ENCODE measurements around the gene NEDD9.

Gene NEDD9

DNA sequence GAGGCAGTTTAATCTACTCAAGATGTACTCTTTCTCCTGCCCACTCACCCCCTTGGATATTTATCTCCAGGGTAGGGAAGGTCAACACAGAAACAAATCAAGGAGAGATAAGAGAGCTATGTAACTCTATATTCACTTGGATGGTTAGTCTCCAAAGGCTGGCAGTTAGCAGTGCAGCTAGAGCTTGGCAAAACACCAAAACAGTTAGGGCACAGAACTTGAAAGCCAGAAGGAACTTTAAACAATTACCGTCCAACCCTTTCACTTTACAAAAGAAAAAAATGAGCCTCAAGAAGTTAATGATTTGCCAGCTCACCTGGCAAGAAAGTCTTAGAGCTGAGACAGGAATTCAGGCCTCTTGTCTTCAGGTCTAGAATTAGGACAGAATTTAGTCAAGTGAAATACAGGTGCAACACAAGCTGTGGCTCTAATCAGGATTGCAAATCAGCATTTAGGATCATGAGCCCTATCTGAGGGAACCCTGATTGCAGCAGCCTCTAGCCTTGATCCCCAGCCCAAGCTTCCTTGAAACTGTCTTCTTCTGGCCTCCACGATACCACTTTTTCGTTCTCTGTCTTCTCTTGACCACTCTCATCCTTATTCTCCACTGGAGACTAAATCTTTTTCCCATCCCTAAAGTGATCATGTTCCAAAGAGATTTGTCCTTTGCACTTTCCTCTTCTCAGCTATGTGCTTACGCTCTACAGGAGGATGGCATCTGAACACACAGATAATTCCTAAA is 14.9 kb downstream of the NEDD9 start:
- DNase-seq (ENCODE audit: low spot score): no peak

DNA sequence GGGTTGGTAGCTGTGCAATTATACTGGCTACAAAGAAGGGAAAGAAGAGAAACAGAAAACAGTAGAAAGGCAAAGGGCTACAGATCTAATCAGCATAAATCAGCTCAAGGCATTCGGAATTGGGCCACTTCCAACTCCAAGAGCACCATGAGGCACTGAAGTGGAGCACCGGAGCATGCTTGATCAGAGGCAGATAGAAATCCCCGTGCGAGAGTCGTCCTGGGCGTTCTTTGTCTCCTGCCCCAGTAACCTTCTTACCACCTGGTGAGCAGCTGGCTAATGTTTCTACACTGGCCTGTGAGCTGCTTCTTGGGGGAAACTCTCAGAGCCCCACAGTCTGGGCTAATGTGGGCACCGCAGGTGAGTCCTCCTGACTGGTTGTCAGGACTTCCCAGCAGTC is 16.7 kb downstream of the NEDD9 start:
- DNase-seq (ENCODE audit: low spot score): no peak

DNA sequence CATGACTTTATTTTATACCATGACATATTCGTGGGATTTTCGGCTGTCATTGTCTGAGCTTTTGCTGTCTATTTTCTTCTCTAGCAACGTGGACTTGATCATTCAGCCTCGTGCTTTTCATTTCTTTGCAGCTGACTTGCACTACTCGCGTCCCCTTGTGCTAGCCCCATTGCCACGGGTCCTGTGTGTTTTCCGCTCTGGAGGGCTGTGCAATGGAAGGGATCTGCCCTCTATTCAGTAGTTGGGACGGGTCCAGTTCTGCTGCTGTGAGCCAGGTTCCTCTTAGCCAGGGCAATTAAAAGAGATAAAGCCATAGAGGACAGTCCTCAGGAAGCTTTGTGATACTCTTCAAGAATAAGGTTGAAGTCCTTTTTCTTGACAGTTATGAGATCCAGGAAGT is 17.6 kb downstream of the NEDD9 start:
- DNase-seq (ENCODE audit: low spot score): no peak

DNA sequence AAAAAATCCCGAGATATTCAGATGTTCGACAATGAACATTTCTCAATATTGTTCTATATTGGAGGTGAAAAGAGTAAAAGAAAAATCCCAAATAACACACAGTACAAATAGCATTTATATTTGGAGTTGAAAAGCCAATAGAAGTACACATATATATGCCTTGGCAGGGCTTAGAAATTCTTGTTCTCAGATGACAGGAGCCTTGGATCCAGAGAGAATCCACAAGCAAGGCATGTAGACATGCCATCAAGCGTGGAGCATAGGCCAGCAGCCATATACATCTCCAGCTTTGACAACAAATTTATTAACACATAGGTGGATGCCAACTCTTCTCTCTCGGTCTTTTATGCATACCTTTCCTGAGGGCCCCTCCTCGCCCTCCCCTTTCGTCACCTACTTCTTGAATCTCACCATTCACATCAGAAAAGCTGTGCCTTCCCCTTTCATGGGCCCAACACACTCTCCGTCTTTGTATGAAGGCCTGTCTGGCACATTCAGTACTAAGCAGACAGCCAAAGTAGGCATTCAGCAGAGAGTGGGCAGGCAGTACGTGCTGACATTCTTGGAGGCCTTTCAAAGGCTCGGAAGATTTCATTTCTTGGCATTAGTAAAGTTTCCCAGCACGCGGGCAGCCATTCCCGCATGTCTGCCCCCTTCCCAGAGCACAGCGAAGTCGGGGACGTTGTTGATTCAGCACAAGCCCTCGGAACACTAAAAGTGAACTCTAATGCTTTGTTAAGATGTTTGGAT is 18.2 kb downstream of the NEDD9 start:
- no peak for DNase-seq (ENCODE audit: low spot score)

DNA sequence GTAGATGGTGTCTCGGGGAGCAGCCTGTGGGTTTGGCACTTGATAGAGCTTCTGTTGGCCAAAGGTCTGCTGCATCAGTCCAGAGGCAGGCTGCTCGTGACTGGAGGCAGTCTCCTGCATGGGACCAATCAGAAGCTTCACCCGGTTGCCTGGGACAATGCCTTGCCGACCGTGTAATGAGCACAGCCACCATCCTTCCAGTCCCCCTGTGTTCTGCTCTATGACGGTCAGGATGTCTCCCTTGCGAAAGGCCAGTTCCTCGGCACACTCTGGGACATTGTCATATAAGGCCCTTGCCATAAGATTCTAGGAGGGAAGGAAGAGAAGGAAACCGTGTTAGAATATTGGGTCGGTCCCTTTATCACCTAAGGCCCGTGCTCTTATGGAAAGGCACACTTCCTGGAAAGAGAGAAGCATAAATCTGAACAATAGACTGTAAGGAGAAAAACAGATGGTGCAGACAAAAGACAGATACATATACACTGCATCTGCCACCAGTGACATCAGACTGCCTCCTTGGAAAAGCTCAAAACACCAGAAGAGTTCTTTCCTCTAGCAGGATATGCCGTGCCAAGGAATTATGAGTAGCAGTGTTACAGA is 18.9 kb downstream of the NEDD9 start:
- DNase-seq (ENCODE audit: low spot score): no peak

DNA sequence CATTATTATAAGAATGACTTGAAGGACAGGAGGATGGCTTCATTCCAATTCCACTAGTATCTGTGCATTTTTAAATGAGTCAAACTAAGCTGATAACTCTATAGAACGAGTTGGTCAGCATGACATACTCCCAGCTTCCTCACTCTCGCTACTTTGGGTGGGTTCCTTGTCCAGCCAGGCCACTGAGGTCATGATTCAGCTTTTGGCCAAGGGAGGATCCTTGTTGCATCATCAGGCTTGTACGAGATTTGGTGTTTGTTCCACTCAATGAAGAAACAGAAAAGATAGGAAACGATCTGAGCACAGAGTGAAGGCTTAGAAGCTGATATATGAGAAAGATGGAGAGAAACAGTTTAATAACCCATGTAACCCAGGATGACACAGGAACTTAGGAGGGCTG is 19.8 kb downstream of the NEDD9 start:
- DNase-seq (ENCODE audit: low spot score): peak; percentile 53

DNA sequence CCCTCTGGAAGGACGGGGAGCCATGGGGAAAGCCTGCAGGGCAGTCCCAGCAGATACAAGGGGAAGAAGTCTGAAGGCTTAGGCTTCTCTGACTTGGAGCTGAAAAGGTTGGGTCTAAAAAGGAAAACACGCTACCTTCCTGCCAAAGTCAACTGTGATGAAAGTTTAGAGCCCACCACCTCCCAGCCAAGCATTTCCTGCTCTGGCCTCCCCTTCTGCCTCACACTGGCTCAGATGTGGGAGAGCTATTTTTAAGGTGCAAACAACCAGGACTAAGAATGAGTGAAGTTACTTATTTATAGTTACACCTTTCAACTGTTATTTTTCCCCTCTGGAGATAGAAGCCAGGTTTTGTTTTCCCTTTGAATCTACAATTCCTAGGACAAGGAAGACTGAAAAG is 21.2 kb downstream of the NEDD9 start:
- no peak for DNase-seq (ENCODE audit: low spot score)

DNA sequence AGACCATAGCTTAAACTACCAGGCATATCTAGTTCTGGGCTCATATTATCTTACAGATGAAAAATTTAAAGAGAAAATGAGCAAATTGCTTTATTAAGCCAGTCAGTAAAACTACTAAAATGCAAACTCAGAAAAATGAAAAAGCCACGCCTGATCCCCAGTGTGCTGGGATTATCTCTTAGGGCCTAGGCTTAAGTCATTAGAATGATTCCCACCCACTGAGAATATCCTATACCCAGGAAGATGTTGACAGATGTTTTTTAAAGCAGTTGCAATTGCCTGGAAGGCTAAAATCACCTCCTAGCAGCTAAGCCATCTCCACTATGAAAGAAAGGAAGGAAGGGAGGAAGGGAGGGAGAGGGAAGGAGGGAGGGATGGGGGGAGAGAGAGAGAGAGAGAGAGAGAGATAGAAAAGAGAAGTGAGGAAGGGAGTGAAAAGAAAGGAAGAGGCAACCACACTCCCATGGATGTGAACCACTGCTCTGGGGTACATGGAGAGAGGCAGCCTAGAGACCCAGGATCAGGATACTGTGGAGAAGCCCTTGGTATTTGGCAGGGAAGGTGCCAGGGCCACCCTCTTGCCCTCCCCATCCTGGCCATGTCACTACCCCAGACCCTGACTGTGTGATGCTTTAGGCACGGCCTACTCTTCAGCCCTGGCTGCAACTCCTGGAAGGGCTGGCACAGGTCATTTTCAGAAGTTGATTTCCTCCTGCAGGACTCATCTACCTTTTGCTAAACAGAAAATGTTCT is 21.9 kb downstream of the NEDD9 start:
- no peak for DNase-seq (ENCODE audit: low spot score)

DNA sequence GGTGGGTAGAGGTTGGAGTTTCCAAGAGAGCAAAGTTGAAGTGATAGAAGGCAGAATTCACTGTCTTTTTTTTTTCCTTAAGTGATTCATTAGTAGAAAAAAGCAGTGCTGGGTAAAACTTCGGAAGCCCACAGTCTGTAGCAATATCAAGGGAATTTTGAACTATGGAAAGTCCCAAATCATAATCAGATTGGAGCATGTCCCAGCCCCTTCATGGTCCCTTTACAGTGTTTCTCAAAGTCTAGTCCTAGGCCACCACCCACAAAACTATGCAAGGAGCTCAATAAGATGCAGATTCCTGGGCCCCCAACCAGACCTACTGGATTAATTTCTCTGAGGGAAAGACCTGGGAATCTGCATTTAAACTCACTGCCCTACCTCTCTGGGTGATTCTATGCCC is 22.6 kb downstream of the NEDD9 start:
- no peak for DNase-seq (ENCODE audit: low spot score)

DNA sequence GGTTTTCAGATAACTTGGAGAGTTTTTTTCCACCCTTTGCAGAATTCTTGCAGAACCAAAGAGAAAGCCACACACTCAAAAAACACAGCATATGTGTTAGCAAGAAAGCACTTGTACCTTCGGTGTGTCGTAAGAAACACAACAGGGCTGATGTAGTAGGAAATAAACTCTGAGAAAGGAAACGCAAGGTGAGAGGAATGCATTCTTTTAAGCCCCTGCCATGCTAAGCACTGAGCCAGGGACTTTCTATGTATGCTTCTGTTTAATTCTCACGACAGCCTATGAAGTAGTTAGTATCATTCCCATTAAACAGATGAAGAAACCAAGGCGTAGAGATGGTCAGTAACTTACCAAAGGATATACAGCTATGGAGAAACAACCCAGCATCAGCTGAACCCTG is 23.1 kb downstream of the NEDD9 start:
- no peak for DNase-seq (ENCODE audit: low spot score)

DNA sequence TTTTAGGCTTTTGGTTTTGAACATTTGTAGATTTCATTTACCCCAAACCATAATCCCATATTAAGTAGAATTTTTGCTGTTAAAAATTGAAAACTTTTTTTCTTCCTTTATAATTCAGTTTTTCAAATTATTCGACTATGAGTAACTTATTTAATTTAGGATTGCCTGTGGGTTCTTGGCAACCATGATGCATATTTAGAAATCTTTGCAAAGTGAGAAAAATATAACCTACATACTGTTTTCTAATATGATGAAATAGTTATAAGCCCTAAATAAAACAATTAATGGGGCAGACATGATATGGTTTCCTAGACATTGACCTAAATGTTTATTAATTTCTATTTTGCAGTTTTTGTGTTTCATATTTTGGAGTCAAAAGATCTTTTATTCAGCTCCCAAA is 23.6 kb downstream of the NEDD9 start:
- no peak for DNase-seq (ENCODE audit: low spot score)

DNA sequence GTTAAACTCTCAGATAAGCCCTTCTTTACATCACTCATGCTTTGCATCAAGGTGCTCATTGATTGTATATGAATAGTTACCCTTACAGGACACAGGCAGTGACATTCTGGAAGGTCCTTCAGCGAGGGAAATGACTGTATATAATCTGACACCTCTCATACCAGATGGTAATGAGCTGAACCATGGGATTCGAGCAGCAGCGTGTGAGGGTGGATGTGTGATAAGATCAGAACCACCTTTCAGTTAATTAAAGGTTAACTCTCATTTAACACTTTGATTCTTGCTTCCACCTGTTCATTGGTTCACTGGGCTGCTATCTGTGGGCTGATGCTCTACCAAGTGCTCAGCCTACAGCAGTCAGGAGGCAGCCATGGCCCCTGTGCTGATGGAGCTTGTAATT is 24.2 kb downstream of the NEDD9 start:
- DNase-seq (ENCODE audit: low spot score): no peak

DNA sequence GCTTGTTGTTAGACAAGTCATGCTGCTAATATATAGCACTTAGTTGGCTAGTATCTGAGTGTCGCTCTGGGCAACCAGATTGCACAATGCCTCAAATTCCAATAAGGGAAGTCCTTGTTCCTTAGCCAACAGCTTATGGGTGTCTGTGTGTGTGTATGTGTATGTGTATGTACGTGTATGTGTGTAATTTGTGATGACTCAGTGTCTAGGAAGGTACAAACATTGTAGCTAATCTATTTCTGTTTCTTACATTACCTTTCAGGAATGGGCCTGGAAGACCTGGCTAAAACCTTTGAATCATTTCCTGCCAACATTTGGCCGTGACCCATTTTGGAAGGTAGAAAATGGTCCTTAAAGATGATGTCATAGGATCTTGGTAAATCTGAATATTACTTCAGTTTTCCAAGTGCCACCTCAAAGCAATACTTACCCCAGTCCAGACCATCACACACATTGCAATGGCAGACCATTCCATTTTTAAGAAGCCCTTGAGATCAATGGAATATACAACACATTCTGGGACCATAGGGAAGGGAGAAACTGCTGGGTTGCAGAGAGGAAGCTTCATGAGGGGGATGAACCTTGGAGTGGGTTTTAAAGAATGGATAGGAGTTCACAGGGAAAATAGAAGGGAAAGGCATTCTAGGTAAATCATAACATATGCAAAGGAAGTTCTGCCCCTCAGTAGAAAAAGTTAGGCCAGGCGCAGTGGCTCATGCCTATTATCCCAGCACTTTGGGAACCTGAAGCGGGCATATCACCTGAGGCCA is 25.1 kb downstream of the NEDD9 start:
- peak; percentile 72 for DNase-seq (ENCODE audit: low spot score)

DNA sequence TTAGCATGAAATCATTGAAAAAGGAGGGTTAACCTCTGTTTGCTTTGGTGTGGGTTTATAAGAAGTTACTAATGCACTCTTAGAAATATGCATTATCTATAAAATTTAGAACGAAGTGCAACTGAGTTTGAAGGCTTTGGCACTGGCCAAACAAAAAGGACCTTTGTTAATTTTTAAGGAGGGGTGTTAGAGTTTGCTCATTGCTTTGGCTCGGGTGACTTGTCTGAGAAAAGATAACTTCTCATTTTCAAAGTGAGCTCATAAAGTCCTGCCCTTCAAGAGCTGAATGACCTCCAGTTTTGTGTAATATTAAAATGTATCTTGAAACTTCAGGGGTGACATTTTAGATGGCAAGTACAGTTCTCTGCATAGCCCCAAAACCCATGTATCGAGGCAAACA is 25.9 kb downstream of the NEDD9 start:
- DNase-seq (ENCODE audit: low spot score): no peak

DNA sequence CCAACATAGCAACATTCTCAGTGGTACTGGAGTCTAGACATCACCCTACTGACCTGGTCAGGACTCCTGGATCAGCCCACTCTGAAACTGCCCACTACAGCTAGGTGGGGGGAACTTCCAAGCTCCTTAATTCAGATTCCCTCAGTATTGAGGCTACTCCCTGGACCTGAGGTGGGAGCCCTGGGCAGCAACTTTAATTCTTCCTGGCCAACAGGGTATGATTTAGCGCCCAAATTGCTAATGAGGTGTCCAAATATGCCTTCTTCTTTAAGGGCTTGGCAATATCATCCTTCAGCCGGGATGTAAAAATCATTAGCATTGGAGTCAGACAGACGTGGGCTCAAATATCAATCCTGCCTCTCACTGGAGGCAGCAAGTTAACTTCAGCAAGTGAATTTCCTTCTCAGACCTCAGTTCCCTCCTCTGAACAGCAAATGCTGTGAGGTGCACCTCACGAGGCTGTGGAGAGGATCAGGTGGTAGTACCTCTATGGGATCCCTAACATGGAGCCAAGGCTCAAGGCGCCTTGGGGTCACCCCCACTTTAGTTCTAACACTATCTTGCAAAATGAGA is 27.6 kb downstream of the NEDD9 start:
- no peak for DNase-seq (ENCODE audit: low spot score)

DNA sequence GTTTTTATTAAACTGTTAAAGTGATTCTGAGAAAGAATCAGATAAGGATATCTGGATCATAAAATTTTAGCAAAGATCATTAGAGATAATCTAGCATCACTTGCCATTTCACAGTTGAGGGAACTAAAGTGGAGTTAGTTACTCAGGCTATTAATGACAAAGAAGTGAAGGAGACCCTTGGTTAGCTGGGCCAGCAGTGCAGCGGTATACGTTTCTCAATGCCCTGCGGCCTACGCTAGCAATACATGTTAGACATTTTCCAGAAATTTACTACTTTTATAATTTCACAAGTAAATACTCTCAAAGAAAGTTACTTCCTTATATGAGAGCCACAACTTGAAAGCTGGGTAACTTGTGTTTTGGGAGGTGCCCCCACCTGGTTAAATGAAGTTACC is 28.5 kb downstream of the NEDD9 start:
- no peak for DNase-seq (ENCODE audit: low spot score)

DNA sequence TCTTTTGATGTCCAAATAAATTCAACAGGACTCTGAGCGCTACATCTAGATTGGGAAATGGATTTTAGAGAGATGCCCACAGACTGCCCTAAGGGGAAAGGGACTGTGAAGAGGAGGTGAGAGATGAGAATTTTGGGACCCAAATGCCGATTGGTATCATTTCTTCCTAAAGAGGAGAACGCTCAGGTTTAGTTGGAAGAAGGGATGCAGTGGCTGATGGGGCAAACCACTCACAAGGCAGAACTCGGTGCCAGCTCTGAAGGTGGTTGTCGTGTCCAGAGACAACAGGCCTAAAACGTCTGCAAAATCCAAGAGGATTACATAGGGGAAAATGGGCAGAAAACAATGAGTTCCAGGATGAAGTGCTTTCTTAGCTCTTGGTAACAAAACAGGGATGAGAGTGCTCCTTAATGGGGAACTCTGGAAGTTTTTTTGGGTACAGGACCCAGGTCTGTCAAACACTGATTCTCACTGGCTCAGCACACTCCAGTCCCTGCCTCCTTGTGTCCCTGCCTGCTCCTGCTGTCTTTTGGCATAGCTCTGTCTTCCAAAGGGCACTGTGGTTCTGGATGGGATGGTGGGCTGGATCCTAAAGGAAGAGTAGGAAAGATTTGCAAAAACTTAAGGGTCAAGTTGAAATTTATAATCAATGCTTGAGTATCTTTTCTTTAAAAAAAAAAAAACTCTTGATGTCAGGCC is 29.0 kb downstream of the NEDD9 start:
- DNase-seq (ENCODE audit: low spot score): no peak

DNA sequence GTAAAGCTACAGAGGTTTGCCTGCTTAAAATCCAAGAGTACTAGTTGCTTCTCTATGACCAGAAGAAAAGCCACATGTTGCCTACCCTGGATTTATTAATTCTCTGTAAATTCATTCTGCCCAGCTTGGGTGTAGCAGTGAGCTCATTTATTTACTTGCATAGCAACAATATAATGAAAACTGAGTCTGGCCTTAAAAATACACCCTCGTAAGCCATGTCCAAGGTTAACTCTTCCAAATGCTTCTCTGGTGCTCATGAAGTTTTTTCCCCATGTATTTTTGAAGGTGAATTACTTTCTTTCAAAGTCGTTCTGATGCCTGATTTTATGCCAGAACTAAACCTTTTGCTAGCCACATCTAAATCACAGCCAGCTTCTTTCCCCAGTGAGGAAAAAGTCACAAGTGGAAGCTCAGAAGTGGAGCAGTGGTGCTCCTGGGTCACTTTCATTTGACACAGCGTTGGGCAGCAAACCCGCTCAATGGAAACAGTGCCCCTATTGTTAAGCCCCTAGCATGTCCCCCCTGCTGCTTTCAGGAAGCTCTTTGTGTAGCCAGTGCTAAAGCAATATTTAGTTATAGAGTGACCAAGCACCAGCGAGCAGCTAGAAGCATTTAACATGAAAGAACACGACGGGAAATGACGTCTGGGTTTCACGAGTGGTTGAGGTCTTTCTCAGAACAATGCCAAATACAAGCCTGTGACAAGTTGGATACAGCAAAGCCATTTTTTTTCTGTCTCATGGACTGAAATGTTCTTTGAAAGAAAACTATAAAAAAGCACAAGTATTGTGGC is 29.8 kb downstream of the NEDD9 start:
- DNase-seq (ENCODE audit: low spot score): no peak

DNA sequence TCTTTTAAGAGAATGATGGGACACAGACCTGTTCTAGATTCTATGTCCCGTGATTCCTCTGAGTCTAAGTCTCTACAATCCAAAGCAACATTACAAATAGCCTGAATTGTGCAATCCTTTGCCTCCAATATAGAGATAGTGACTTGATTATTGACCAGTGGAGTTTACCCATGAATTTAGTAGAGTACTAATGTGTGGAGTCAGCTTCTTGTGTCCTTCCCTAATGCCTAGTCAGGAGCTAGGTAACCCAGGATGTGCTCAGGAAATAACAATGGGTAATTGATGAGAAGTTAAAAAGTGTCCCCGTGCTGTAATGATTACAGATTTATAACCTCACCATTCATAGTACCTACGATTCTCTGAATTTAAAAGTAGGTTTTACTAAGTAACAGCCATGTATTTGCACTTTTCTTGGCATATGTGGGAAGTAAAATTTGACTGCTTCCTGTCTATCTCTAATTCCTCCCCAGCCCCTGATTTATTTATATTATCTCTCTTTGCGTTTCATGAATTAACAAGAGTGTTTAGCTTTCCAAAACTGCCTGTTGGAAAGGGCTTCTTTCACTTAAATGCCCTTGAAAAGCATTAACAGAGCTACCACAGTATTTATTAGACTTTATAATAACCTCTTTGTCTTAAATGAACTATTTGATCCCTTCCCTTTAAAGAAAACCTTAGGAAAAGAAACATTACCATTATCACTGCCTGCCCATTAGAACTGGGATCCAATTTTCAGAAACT is 30.5 kb downstream of the NEDD9 start:
- DNase-seq (ENCODE audit: low spot score): no peak

Measured in hepatic stellate cell (primary cell).